Stimulated activated CD8-positive, alpha-beta memory T cell treated with anti-CD3 and anti-CD28 coated beads, Interleukin-7, amount 100 ng/mL, for 24 hours (primary cell): Measurements from ENCODE around the gene TNFRSF8.
"Not testable (repeated sequence)": the region's sequence is repeated elsewhere in the genome, so short reads cannot be mapped to it uniquely, and the experiment has no call there.

Experiments
- DNase-seq: peaks from one replicate; pipeline ENCODE4 v3.0.0-alpha.2; 2020; ENCODE audit warnings: low read depth

The TNFRSF8 gene

GRCh38 chr1:12038356-12039163, 24.5 kb upstream of the TNFRSF8 start:
- no peak for DNase-seq

- DNase-seq: no peak
Observed at GRCh38 chr1:12039164-12039525, 24.0 kb upstream of the TNFRSF8 start.

- DNase-seq: not testable (repeated sequence)
Observed at GRCh38 chr1:12039824-12040456, 23.2 kb upstream of the TNFRSF8 start.

GRCh38 chr1:12040457-12041051, 22.5 kb upstream of the TNFRSF8 start:
- DNase-seq: no peak

GRCh38 chr1:12044187-12044877, 18.8 kb upstream of the TNFRSF8 start:
- DNase-seq: not testable (repeated sequence)

- DNase-seq: no peak
Observed at GRCh38 chr1:12046749-12047119, 16.4 kb upstream of the TNFRSF8 start.

- peak; percentile 30 for DNase-seq
Observed at GRCh38 chr1:12047120-12047876, 15.8 kb upstream of the TNFRSF8 start.

GRCh38 chr1:12048372-12048771, 14.7 kb upstream of the TNFRSF8 start:
- no peak for DNase-seq

GRCh38 chr1:12049616-12050015, 13.5 kb upstream of the TNFRSF8 start:
- DNase-seq: no peak

- no peak for DNase-seq
Observed at GRCh38 chr1:12051361-12051760, 11.7 kb upstream of the TNFRSF8 start.

- no peak for DNase-seq
Observed at GRCh38 chr1:12052008-12052573, 11.0 kb upstream of the TNFRSF8 start.

- DNase-seq: no peak
Observed at GRCh38 chr1:12052997-12053686, 10.0 kb upstream of the TNFRSF8 start.

GRCh38 chr1:12053752-12054548, 9.2 kb upstream of the TNFRSF8 start:
- DNase-seq: no peak

GRCh38 chr1:12055259-12055658, 7.8 kb upstream of the TNFRSF8 start:
- DNase-seq: no peak

GRCh38 chr1:12056331-12056841, 6.7 kb upstream of the TNFRSF8 start:
- DNase-seq: no peak

- DNase-seq: no peak
Observed at GRCh38 chr1:12057382-12057781, 5.7 kb upstream of the TNFRSF8 start.

- DNase-seq: no peak
Observed at GRCh38 chr1:12057940-12058687, 5.0 kb upstream of the TNFRSF8 start.

GRCh38 chr1:12059226-12059625, 3.9 kb upstream of the TNFRSF8 start:
- no peak for DNase-seq
